KG1 (cell line): ENCODE measurements around the gene DOK3.

Source experiments
- DNase-seq: peaks from one replicate; lab custom pipeline; 2025; lab: John Stamatoyannopoulos, UW

The DOK3 gene

DNA sequence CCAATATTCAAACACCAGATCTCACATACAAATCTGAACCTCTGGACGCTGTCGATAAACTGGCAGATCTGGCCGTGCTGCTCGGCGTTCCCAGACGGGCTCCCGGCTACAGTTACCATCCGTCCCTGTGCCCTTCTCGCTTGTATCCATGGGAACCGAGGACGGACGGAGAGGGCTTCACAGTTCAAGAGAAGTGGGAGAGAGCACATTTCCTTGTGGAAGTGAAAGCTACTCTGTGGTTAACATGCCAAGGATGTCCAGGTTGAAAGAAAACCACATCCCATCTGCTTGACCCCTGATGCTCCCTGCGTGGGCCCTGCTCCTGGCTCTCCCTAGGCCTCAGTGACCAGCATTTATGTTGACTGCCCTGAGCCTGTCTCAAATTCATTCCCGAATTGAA is 29.9 kb downstream of the DOK3 start:
- DNase-seq: no peak

DNA sequence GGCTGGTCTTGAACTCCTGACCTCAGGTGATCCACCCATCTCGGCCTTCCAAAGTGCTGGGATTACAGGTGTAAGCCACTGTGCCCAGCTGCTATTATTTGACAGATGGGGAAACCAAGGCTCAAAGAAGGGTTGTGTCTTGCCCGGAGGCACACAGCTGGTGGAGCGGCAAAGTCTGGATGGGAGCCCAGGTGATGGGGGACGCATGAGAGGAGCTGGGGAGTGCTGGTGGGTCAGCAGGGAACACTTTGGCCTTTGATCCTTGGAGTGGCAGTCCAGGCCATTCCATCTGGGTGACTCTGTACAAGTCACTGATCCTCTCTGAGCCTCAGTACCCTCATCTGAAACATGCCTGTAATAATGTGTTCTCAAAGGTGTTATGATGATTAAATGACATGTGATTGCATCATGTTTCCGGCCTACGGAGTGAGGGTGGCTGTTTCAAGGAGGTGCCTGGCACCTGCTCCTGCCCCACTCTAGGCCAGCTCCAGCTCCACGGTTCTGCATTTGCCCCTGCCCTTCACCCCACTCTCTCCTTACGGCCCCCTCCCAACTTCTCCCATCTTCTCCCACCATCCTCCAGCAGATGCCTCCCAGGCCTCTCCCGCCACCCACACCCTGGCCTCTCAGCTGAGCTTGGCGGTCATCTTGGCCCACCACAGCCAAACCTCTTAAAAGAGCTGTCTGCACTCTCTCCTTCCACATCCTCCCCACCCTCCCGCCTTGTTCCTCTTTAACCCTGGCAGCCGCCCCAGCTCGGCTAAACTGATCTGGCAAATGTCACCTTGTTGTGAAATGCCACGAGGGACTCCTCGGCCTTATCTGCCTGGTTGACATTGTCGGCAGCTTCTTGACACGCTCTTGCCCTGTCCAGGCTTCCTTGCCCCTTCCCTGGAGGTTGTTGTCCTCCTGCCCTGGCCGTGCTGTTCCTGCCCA is 30.6 kb downstream of the DOK3 start:
- DNase-seq: peak; percentile 36

DNA sequence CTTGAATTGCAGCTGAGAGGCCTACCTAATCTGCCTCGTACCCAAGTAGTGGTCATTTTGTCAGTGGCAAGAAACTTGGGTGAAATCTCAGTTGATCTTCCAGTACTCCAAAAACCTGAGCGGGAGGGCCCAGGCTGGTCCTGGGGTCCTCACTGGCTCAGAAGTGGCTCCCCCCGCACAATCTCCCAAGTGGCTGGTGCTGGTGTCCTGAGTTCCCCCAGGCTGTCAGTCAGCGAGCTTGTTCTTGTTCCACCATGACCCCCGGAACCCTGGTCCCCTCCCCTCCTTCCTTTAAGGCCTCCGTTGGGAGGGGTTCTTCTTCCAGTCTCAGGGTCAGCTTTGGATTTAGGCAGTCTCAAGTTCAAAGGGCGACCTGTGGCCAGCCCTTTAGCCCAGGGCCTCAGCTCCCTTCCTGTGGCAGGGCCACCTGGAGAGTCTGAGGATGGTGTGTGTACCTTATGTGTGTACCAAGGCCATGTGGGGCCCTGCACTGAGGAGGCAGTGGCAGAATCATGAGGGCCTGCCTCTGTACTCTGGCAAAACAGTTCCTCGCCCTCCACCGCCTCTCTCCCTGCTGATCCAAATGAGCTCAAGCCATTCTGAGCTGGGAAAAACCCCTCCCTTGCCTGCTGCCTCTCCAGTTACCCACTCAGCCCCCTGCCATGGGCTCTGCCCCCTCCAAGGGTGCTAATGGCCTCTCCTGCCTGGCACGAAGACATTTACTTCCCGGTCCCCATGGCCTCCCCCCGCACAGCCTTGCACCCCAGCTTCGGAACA is 31.7 kb downstream of the DOK3 start:
- no peak for DNase-seq

DNA sequence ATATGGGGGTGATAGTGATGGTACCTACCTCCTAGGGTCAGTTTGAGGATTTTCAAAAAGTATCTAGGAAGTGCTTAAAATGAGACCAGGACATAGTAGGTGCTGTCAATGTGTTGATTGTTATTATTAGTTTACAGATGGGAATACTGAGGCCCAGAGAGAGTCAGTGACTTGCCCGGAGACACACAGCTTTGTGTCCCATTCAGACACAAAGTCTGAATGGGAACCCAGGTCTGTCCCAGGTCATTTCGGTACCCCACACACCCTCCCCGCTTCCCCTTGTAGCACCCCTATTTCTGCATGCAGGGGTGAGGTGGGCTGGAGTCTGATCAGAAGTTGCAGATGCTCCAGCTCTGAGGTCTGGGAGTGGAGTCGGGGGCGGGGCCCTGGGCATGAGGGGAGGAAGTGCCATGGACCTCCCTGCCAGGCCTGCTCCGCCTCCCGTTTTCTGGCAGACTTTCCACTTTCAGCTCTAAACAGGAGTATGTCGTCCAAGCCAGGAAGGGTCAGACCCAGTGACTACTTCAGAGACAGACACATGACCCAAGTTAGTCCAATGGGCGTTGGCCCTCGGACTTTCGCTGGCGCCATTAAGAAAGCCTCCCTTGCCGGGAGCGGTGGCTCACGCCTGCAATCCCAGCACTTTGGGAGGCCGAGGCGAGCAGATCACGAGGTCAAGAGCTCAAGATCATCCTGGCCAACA is 32.9 kb downstream of the DOK3 start:
- no peak for DNase-seq

DNA sequence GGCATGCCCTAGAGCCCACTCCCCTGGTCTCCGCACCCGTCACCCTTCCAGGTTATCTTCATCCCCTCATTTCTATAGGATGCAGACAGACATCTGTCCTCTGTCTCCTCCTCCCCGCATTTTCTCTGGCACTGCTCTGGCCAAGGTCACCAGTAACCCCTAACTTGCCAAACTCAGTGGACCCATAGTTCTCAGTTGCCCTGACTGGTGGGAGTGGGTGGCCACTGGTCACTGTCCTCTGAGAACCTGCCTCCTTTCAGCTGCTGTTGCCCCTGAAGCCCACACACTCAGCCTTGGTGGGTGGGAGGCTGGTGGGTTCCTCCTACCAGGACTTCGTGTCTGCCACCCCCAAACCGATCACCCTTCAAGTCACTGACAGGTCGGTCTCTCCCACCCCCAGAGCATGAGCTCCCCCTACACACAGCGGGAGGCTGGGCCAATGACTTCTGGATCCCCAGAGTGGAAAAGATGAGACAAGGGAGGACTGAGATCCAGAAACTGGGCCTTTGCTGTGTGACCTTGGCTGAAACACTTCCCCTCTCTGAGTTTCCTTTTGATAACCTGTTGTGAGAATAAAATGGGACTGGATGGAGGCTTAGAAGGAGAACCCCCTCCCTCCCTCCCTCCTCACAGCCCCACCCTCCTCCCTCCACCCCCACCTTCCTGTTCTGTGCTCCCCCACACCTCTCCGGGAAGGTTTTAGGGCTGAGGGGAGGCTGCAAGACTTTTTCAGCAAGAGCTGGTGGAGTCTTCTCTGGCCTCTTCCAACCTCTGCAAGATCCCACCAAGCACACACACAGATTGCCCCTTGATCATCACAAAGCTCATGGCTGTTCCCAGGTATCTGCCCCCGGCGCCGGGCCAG is 33.8 kb downstream of the DOK3 start:
- DNase-seq: no peak

DNA sequence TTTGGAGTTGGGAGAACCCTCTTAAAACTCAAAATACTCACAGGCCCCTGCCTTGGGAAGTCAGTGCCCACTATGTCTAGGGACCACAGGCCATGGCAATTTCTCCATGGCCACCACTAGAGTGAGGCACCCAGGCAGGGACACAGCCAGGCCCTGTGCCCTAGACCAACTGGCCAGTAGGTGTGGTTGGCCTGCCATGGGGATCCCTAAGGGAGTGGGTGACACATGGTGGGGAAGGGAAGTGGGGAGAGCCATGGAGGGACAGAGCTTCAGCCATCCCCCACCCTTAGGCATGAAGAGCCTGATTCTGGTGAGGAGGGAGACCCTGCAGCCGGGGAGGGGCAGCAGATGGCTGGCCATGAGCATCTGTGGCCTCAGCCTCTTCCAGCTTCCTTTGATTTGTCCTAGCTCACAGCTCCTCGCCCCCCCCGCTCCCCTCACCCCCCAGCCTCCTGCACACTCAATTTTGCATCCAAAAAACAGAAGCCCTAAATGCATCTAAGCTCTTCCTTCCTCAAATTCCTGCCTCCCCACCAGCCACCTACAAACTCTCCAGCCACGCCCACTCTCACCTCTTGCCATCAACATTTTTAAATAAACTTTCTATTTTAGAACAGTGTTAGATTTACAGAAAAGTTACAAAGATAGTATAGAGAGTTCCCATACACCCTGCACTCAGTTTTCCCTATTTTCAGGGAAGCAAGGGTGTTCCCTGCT is 34.6 kb downstream of the DOK3 start:
- no peak for DNase-seq

DNA sequence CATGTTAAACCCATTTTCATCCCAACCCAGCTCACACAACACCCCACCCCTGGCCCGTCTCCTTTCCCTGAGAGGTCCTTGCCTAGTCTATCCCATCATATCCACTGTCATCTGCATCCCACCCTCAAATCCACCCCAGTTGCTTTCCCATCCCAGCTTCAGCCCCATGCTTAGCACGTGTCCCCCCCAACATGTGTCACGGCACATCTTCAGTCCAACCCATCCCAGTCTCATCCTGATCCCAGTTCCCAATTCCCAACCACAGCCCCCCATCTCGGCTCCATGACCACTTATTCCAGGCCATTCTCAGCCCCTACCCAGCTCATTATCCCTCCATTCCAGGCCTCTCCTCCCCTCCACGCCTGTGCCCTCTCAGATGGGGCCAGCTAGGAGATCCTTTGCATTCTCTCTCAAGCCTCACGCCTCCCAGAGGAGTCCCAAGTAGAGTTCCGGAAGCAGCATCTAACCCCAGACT is 35.6 kb downstream of the DOK3 start:
- no peak for DNase-seq

DNA sequence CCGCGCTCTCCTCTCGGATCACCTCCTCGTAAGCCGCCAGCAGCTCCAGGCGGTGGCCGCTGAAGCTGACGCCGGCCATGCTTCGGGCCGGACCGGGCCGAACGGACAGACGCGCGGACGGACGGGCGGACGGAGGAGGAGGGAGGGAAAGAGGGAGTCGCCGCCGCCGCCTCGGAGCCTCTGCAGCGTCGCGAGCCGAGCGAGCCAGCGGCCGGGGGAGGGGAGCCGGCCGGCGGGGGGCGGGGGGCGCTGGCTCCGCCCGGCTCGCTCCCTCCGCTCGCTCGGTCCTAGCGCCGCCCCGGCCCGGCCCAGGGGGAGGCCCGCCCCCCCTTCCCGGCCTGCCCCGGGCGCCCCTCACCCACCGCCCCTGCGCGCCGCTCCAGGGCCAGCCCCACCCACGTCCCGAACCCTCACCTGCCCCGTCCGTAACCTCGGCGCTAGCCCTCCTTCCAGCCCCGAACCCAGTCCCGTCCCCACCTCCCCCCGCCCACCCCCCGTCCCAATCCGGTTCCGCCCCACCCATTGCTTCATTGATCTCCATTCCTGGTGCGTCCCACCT is 36.1 kb downstream of the DOK3 start, which contains the start of gene DBN1:
DBN1 (minus strand) TSS at position 192 of the 559 bp plus-strand sequence; CDS start at position 79, 113 bp downstream.
- no peak for DNase-seq

DNA sequence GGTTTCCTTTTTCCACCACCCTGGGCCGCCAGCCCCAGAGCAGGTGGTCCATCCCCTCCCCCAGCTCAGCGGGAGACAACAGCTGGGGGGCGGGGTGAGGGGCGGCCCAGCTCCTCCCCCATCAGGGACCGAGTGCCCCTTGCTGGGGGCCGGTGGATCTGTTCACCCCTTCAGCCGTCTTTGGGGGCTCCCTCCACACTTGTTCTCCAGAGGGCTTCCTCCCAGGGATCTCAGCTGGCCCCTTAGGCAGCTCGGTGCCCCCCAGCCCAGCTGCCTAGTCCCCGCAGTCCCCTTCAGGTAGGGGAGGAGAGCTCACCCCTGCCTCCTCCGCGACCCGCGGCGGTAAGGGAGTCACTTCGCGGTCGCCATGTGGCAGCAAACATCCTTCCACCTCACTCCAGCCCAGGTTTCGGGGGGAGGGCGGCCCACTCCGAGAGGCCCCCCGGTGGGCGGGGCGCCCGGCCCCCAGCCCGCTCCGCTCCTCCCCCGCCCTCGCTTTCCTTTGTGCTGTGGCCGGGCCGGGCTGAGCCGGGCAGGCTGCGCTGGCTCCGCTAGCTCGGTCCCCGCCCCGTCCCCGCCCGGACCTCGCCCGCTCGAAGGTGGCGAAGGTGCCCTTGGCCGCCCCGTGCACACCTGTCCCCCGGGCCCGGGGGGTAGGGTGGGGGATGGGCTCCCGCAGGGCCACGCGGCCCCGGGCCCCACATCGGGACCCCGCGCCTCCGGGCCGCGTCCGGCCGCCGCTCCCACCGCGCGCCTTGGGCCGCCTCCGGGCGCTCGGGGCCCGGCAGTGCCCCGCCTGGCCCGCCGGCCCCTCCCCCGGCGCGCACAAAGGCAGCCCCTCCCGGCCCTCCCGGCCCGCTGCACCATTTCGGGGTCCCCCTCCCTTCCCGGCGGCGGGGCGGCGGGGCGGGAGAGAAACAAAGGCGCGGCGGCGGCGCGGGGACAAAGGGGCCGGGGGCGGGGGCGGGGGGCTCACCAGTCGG is 36.9 kb downstream of the DOK3 start:
- DNase-seq: no peak

DNA sequence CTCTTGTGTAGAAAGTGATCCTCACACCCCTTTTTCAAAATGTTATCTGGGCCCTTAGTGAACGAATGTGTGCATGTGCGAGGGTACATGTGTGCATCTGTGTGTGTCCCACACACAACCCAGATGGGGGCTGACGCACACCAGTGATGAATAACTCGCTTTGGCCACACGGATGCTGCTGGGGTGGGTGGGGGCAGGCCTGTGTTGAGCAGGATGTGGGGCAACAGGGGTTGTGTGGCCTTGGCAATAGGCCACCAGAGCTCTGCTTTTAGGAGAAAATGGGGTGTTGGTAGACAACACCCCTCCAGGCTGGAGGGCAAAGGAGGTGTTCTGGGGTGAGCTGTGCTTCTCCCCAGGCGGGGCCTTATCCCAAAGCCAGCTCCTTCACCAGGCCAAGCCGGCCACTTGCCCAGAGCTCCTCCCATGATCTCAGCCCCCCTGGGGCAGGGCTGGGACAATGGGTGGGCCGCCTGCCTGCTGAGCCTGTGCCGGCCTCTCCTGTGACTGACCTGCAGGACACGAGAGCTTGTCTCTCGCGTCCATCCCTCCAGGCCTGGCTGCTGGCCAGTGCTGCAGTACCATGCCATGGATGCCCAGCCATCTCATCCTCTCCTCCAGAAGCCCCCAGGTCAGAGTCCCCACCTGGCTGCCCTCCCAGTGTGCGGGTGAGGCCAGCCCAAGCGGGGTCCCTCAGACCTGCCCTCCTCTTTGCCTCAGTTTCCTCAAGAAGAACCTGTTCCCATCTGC is 37.8 kb downstream of the DOK3 start:
- DNase-seq: no peak

DNA sequence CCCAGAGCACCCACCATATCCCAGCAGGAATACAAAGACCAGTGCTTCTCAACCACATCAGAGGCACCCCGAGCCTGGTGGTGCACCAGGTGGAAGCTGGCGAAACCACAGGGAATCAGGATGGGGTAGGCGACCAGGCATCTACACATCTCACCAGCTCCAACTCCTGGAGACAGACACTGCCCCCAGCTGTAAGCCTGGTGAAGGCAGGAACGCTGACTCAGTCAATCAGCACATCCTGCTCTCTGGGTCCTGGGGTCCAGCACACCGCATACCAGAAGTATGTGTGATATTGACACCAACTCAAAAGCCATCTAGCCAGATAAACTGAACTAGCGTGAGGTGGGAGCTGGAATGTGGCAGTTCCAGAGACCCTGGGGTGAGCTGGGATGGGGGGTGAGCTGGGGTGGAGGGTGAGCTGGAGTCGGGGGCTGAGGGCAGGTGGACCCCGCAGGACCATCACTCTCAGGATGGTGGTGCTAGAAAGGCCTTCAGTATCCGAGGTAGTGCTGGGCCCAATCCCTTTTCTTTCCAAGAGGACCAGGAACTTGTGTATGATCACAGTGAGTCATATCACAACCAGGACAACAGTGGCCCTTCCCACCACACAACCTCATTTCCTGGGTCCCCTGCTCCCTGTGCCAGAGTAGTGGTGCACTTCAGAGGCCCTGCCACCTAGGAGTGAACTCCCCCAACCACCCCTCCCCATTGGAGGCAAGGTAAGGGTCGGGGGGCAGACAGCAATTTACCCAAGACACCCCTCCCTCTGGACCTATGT is 38.7 kb downstream of the DOK3 start:
- no peak for DNase-seq

DNA sequence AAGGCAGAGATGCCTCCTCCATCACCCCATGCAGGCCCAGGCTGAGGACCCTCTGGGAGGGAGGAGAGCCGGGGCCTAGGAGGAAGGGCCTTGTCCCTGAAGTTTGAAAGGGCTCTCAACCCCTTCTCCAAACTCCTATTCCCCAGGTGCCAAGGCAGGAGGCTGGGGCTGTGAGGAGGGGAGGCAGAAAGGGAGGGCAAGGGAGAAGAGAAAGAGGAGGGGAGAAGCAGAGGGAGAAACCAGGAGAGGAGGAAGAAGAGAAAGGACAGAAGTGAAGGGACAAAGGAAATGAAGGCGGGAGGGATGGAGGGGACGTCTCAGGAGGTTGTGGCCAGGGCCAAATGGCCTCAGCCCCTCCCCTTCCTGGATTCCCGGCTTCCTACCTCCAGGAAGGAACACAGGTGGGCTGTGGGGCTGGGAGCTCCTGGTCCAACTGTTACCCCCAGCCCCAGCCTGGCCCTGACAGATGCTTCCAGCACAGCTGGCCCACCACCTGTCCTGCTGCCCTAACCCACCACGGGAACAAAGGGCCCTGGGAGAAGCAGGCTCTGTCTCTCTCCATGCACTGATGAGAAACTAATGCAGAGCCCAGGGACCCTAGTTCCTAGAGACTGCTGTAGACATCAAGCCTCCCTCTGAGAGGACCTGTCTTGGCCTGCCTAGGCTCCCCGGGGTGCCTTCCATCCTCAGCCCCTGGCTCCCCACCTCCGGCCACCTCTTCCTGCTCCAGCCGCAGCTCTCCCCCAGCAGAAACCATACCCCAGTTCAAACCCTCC is 39.7 kb downstream of the DOK3 start:
- DNase-seq: no peak

DNA sequence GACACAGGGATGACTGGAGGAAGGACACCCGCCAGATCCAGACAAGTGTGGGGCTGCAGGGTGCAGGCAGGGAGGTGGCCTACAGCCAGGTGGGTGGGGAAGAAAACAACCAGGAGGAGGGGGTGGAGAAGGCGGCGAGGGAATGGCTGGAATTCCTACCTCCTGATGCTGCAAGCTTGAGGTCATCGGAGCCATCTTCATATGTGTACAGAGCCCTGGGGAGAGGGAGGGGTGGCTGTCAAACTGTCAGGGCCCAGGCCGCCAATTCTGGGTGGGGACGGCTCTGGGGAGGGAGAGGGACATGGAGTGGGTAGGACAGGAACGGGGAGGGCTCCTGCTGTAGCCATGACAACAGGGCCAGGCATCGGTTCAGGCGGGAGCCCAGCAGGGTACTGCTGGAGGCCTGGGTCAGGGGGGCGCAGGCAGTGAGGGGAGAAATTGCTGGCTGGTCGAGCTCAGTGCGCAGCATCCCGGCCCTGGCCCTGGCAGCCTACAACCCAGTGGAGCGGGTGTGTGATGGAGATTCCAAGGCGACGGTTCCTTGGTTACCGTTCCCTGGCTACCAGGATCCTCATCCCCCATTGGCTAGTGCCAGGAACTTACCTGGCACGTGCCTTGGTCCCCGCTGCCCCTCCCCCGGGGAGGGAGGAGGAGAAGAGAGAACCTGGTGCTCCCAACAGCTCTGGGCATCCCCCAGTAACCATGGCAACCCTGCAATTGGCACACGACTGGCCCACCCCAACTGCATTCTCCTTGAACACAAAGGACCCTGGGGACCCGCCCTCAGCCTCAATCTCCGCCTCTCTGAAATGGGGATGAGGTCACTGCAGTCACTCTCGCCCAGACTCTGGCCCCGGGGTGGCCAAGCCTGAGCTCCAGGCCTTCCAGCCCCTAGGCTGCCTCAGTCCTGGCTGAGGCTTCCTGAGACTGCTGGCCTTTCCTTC is 40.7 kb downstream of the DOK3 start:
- DNase-seq: no peak

DNA sequence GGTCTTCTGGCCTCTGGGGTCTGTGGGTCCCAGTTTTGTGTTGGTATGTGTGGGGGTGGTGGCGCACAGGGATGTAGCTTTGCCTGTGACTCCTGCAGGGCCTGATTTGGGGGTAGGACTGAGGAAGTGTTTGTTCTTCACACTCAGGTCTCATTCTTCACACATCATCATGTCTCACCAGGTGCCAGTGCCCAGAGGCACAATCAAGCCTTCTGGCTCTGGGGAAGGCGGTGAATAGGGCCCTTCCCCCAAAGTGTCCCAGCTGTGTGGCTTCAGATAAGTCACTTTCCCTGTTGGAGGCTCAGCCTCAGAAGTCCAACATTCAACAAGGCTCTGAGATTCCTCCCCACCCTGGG is 41.3 kb downstream of the DOK3 start:
- DNase-seq: no peak

DNA sequence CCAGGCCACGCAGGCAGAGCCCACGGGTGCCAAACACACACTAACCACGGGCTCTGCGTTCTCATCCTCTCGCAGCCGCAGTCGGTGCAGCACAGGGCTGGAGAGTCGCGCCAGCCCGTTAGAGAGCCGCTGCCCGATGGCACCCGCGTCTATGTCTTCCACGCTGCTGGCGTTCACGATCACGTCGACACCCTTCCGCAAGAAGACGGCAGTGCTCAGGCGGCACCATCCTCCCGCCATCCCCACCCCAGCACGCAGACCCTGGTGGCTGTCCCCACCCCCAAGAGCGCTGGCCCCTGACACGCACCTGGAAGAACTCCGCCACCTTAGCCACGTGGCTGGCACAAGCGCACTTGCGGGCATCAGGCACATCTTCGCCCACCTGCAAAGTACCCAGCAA is 42.2 kb downstream of the DOK3 start:
- DNase-seq: no peak

DNA sequence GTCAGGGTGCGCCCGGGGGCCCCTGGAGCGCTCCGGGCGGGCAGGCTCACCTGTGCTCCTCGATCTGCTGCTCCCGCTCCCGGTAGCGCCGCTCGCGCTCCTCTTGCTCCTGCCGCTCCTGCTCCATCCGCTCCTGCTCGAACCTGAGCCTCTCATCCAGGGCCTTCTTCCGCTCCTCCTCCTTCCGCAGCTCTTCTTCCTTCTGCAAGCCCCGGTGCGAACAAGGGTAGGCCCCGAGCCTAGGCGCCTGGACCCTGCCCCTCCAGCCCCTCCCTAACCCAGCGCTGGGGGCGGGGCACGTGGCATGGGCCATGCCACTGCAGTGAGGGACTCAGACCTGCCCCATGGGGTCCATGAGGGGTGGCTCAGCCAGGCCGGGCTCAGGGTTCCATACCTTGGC is 42.8 kb downstream of the DOK3 start:
- no peak for DNase-seq
